ENCODE measurements around the gene SEC24B. TPM values are rescaled to one million over a fixed set of nuclear protein-coding genes. Genes with fewer than 3 reads are reported as not detected.
A peak's percentile ranks its signal among the peaks of the same experiment; 100 is the strongest.
"Not testable (repeated sequence)": the region's sequence is repeated elsewhere in the genome, so short reads cannot be mapped to it uniquely, and the experiment has no call there.

The SEC24B gene
- total RNA-seq, 1 experiment from 2014 or later = 5.1 TPM

DNA sequence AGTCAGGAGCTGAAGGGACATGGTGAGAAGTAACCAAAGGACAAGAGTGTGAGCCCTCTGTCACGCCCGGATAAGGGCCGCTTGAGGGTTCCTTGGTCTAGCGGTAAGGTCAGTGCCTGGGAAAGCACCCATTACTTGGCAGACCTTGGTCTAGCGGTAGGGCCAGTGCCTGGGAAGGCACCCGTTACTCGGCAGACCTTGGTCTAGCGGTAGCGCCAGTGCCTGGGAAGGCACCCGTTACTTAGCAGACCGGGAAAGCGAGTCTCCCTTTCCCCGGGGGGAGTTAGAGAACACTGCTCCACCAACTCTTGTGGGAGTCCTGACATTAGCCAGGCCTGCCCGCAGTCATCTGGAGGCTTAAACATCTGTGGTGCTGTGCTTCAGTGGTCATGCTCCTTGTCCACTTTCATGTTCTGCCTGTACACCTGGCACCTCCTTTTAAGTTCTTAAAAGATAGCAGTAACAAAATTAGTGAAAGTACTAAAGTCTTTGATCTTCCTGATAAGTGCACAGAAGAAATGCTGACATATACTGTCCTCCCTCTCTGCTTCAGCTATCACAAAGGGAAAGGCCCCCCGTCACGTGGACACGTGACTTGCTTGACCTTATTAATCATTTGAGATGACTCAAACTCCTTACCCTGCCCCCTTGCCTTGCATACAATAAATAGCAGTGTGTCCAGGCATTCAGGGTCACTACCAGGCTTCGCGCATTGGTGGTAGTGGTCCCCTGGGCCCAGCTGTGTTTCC is 9.3 kb upstream of the SEC24B start:
- DNase-seq (ENCODE audit: low read depth) = peak; percentile 29
- in situ Hi-C loops (cut with HindIII; ENCODE audit: low pct_unique_long_range_greater_than_20kb, low sequenced_read_pairs) = no loop called here

- in situ Hi-C loops (cut with HindIII; ENCODE audit: low pct_unique_long_range_greater_than_20kb, low sequenced_read_pairs) = loop anchor here (25.0 kb wide), 1 partner anchor 387 kb away; the partner anchor contains the start of genes CFI and GAR1
Observed at GRCh38 chr4:109425405-109425804, 8.2 kb upstream of the SEC24B start.

DNA sequence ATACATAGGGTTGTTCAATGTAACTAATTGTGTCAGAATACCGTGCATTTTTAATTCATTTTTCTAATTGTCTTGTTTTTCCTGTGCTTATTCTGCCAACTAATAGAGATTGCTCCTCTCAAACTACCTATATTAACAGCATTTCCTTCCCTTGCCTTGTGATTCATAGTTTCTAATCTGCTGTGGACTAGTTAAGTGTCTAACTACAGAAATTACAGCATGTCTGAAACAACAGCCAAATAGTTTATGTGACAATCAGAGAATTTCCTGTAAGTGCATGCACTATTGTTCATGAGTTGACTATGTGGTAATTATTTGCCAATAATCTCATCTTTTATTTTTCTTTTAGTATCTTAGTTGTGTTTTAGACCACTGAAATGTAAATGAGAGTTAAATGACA is 4.1 kb upstream of the SEC24B start:
- in situ Hi-C loops (cut with HindIII; ENCODE audit: low pct_unique_long_range_greater_than_20kb, low sequenced_read_pairs) = loop anchor here (25.0 kb wide), 1 partner anchor 383 kb away; the partner anchor contains the start of genes CFI and GAR1

More at GRCh38 chr4:109425405-109425804, 8.2 kb upstream of the SEC24B start:
- no peak for DNase-seq (ENCODE audit: low read depth)

DNA sequence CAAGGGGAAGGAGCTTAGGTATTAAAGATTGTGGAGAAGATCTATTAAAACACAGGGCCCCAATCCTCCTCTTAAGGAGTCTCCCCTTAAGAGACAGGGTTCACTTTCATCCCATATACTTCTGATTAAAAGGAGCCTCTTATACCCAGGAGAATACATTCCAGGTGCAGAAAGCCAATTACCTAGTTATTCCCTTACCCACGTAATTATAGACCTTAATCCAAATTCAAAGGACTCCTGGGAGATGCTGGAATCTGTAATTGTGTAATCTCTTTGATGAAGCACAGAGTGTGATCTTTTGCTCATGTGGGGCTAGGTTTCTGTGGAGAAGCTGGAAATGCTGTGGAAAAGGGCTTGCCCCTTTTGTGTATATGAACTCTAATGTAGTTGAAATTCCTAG is 1.4 kb upstream of the SEC24B start:
- DNase-seq (ENCODE audit: low read depth) = no peak
- in situ Hi-C loops (cut with HindIII; ENCODE audit: low pct_unique_long_range_greater_than_20kb, low sequenced_read_pairs) = loop anchor here (10.0 to 25.0 kb wide), 2 partner anchors 123 to 380 kb away; partner anchors contain the start of genes CFI and GAR1

More for the DNA sequence above, 4.1 kb upstream of the SEC24B start:
- no peak for DNase-seq (ENCODE audit: low read depth)

- DNase-seq (ENCODE audit: low read depth) = no peak
- in situ Hi-C loops (cut with HindIII; ENCODE audit: low pct_unique_long_range_greater_than_20kb, low sequenced_read_pairs) = loop anchor here (10.0 to 25.0 kb wide), 2 partner anchors 122 to 380 kb away; partner anchors contain the start of genes CFI and GAR1
Observed at GRCh38 chr4:109432696-109433095, 919 bp upstream of the SEC24B start.

DNA sequence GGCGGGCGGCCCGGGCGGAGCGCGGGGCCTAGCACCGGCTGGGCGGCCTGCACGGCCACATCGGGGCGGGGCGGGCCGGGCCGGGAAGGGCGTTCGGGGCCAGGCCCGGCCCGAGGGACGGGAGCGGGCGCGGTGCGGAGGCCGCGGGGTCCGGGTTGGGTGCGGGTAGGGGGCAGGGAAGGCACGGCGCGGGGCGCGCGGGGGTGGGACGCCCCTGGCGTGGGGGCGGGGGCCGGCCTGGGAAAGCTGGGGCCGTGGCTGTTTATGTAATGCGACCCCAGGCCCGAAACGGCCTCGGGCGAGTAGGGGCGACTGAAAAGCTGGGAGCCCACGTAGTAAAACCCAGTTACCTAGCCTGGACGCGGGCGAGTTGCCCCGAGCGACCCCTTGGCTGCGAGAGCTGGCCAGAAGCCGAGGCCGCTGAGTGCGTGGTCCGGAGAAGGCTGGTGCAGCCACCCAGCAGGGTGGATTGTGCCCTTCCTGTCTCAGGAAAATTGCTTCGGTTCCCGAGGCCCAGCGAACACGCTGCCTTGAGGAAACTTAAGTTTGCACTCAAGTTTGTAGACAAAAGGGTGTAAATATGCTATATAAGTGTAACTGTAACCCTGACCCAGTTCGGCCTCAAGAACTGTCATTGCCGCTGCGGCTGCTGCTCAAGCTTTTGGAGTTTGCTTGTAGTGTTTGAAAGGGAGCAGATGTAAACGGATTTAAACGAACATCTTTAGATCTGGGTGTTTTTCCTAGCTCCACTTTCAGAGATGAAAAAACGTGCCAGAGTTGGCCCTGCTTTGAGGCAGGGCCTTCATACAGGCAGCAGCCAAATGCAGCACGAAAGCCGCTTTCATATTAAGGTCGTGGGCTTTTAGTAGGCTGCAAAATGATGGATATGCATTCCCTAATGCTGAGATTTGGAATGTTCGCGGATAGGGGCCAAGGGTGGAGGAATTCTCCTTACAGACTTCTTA is 674 bp downstream of the SEC24B start:
- peak; percentile 33 for DNase-seq (ENCODE audit: low read depth)
- in situ Hi-C loops (cut with HindIII; ENCODE audit: low pct_unique_long_range_greater_than_20kb, low sequenced_read_pairs) = loop anchor here (10.0 to 25.0 kb wide), 2 partner anchors 121 to 378 kb away; partner anchors contain the start of genes CFI and GAR1

DNA sequence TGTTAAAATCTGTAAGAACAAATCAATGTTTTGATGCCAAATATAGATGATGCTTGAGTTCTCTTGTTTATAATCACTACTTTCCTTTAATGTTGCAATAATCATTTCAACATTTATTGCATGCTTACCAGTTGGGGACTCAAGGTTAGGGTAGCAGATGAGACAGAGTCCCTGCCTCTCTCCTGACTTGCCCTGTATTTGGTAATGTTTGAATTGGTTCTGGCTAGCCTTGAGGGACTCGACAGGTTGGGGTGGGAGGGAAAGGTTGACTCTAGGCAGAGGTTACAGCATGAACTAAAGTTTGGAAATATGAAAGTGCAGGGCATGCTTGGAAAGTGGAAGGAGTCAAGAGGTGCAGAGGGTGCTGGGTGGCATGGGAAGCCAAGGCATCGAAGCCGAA is 2.0 kb downstream of the SEC24B start:
- in situ Hi-C loops (cut with HindIII; ENCODE audit: low pct_unique_long_range_greater_than_20kb, low sequenced_read_pairs) = loop anchor here (10.0 to 25.0 kb wide), 2 partner anchors 119 to 377 kb away; partner anchors contain the start of genes CFI and GAR1

GRCh38 chr4:109436504-109436903 is 2.9 kb downstream of the SEC24B start:
- no peak for DNase-seq (ENCODE audit: low read depth)
- in situ Hi-C loops (cut with HindIII; ENCODE audit: low pct_unique_long_range_greater_than_20kb, low sequenced_read_pairs) = loop anchor here (10.0 to 25.0 kb wide), 2 partner anchors 118 to 376 kb away; partner anchors contain the start of genes CFI and GAR1

More for the DNA sequence above, 2.0 kb downstream of the SEC24B start:
- no peak for DNase-seq (ENCODE audit: low read depth)

GRCh38 chr4:109440948-109441347 is 7.3 kb downstream of the SEC24B start:
- DNase-seq (ENCODE audit: low read depth) = no peak
- in situ Hi-C loops (cut with HindIII; ENCODE audit: low pct_unique_long_range_greater_than_20kb, low sequenced_read_pairs) = loop anchor here (25.0 kb wide), 1 partner anchor 371 kb away; the partner anchor contains the start of genes CFI and GAR1

- in situ Hi-C loops (cut with HindIII; ENCODE audit: low pct_unique_long_range_greater_than_20kb, low sequenced_read_pairs) = loop anchor here (25.0 kb wide), 1 partner anchor 370 kb away; the partner anchor contains the start of genes CFI and GAR1
- no peak for DNase-seq (ENCODE audit: low read depth)
Observed at GRCh38 chr4:109441862-109442458, 8.3 kb downstream of the SEC24B start.

DNA sequence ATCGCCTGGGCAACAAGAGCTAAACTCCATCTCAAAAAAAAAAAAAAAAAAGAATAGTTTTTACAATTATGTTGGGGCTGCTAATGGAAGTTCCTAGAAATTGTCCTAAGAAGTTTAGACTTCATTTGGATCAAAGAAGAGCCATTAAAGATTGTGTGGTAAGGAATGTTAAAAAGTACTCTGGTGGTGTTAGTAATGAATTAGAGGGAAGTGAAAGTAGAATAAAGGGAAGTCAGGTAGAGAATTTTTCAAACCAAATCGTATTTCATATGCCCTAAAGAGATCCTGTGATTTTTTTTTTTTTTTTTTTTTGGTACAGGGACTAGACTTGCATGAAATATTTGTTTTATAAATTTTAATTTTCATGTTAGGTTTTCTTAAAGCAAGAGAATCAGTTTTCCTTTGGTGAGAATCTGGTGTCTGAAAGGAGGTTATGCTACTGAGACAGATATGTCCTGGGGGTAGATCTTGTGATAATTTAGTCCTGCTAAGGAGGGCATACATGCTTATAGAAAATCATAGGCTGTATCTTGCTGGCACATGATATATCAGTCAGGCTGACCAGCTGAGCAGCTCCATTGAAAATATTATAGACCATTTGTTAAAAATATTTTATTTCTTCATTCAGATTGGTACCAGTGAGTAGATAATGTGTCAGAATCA is 10.7 kb downstream of the SEC24B start:
- in situ Hi-C loops (cut with HindIII; ENCODE audit: low pct_unique_long_range_greater_than_20kb, low sequenced_read_pairs) = loop anchor here (25.0 kb wide), 1 partner anchor 368 kb away; the partner anchor contains the start of genes CFI and GAR1
- DNase-seq (ENCODE audit: low read depth) = no peak

DNA sequence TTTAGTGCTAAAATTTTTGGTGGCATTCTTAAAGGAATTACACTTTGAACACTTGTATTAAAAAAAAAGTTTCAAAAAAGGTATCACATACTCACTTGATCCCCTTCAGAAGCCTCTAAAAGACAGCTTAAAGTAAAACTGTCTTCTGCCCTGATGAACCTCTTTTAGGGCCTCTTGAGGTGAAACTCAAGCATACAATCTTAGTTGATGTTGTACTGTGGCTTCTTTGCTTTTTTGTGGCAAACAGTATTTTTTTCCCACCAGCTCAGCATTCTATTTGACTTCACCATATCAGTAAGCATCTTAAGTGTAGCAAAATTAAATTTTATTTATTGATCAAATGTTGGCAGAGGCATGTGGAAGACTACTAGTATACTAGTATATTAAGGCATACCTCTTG is 13.7 kb downstream of the SEC24B start:
- in situ Hi-C loops (cut with HindIII; ENCODE audit: low pct_unique_long_range_greater_than_20kb, low sequenced_read_pairs) = loop anchor here (25.0 kb wide), 1 partner anchor 365 kb away; the partner anchor contains the start of genes CFI and GAR1
- no peak for DNase-seq (ENCODE audit: low read depth)

- in situ Hi-C loops (cut with HindIII; ENCODE audit: low pct_unique_long_range_greater_than_20kb, low sequenced_read_pairs) = no loop called here
- DNase-seq (ENCODE audit: low read depth) = no peak
Observed at GRCh38 chr4:109451544-109452273, 18.1 kb downstream of the SEC24B start.

DNA sequence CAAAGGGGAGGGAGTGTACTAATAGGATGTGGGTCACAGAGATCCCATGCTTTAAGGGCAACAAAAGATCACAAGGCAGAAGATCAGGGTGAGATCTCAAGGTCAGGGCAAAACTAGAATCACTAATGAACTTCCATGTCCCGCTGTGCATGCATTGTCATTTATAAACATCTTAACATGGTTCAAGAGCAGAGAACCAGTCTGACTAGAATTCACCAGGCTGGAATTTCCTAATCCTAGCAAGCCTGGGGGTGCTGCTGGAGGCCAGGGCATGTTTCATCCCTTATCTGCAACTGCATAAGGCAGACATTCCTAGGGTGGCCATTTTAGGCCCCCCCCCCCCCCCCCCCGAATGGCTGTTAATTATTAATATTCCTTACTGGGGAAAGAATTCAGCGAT is 19.5 kb downstream of the SEC24B start:
- in situ Hi-C loops (cut with HindIII; ENCODE audit: low pct_unique_long_range_greater_than_20kb, low sequenced_read_pairs); DNase-seq (ENCODE audit: low read depth): not testable (repeated sequence)

GRCh38 chr4:109462297-109462696 is 28.7 kb downstream of the SEC24B start:
- DNase-seq (ENCODE audit: low read depth) = no peak
- in situ Hi-C loops (cut with HindIII; ENCODE audit: low pct_unique_long_range_greater_than_20kb, low sequenced_read_pairs) = no loop called here

DNA sequence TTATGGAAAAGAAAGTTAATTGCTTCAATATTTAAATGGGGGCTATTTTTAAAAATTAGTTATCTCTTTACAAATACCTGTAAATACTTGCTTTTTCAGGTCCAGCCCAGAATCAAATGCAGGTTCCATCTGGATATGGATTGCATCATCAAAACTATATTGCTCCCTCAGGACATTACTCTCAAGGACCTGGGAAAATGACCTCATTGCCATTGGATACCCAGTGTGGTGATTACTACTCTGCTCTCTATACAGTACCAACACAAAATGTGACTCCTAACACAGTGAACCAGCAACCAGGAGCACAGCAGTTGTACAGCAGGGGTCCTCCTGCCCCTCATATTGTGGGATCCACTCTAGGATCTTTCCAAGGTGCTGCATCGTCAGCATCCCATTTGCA is 29.2 kb downstream of the SEC24B start:
- in situ Hi-C loops (cut with HindIII; ENCODE audit: low pct_unique_long_range_greater_than_20kb, low sequenced_read_pairs) = no loop called here
- DNase-seq (ENCODE audit: low read depth) = no peak

GRCh38 chr4:109465069-109465468 is 31.5 kb downstream of the SEC24B start:
- no peak for DNase-seq (ENCODE audit: low read depth)
- in situ Hi-C loops (cut with HindIII; ENCODE audit: low pct_unique_long_range_greater_than_20kb, low sequenced_read_pairs) = no loop called here

Measured in Caki2 (cell line).